ENCODE results near the gene CTSZ. TPM values are rescaled to one million over a fixed set of nuclear protein-coding genes. Genes with fewer than 3 reads are reported as not detected.

The CTSZ gene
- total and polyA plus RNA-seq, 2 of the 8 experiments (the other 6 are each of a cell fraction or from before 2014, with no cell fraction given) = 32.8 to 34.0 TPM

DNA sequence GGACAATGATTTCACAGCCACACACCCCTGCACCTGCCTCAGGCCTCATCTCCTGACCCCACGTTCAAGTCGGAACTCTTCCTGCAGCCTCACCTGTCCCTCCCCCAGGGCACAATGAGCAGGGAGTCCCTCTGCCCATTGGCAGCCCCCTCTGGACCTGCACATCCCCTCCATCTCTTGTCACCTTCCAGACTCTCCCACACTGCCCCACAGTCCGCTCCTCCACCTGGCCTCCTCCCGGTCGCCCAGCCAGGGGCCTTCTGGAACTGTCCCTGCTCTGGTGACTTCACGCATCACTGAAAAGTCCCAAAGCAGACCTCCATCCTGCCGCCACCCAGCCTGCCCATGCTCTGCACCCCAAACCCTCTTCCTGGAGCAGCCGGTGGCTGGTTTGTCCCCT is 4.7 kb downstream of the CTSZ start (continued):
- no peak for TF ChIP-seq CHD7 (IDR thresholded peaks at IDR 0.05; ENCODE audit: insufficient replicate concordance, low read length)

Data from H1 (cell line).